ENCODE data around the gene SLC18A2.

GRCh38 chr10:117312430-117312829, 71.5 kb downstream of the SLC18A2 start:
- TF ChIP-seq CTCF (IDR thresholded peaks at IDR 0.05; ENCODE audit: low read depth, low read length, poor library complexity, severe bottlenecking) (no peak), EZH2phosphoT487 (IDR thresholded peaks at IDR 0.05; ENCODE audit: borderline replicate concordance, low read length) (no peak)
